ENCODE results near the gene ETFBKMT. TPM values are rescaled to one million over a fixed set of nuclear protein-coding genes. Genes with fewer than 3 reads are reported as not detected.

The ETFBKMT gene
- polyA plus RNA-seq, 3 donors: 0.67 to 2.2 (median 1.5) TPM

DNA sequence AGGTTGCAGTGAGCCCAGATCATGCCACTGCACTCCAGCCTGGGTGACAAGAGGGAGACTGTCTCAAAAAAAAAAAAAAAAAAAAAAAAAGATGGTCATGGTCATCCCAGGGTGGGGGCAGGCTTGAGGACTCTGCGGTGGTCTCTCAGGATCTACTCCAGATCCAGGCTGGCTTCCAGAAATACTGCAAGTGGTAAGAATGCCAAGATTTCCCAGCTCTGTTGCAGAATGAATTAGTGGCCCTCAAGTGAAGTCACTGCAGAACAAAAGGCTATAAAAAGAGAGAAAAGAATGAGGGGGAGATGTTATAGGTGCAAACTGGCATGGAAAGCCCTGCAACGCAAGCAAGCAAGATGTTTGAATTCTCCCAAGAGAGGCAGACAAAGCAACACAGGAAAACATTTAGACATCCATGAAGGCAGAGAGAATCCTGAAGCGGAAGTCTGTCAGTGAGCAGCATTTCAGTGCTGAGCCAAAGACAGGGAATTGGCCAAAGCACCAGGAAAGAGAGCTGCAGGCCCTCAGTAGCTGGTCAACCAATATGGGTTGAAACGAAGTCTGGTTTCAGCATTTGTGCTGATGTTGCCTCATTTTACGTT lies 31.9 kb upstream of the ETFBKMT start:
- TF ChIP-seq, protein P1, sequence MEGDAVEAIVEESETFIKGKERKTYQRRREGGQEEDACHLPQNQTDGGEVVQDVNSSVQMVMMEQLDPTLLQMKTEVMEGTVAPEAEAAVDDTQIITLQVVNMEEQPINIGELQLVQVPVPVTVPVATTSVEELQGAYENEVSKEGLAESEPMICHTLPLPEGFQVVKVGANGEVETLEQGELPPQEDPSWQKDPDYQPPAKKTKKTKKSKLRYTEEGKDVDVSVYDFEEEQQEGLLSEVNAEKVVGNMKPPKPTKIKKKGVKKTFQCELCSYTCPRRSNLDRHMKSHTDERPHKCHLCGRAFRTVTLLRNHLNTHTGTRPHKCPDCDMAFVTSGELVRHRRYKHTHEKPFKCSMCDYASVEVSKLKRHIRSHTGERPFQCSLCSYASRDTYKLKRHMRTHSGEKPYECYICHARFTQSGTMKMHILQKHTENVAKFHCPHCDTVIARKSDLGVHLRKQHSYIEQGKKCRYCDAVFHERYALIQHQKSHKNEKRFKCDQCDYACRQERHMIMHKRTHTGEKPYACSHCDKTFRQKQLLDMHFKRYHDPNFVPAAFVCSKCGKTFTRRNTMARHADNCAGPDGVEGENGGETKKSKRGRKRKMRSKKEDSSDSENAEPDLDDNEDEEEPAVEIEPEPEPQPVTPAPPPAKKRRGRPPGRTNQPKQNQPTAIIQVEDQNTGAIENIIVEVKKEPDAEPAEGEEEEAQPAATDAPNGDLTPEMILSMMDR (IDR thresholded peaks at IDR 0.05): no peak
- Mint-ChIP-seq H3K27ac (no peak overlapping the region), H3K27me3 (ENCODE audit: low read depth in 3 of 3) (peaks cover 0 to 6% (median 3%) of the 10 kb centered on the region in 3 donors), H3K4me1 (peaks cover 11% of the 10 kb centered on the region), H3K36me3 (no peaks in the 10 kb centered on the region), H3K9me3 (no peaks in the 10 kb centered on the region), H3K4me3 (no peak overlapping the region)
- H3K36me3 ChIP-seq (replicated peaks in 1 of 2; ENCODE audit: control insufficient read depth in 1 of 2, insufficient read depth in 2 of 2, low read length in 2 of 2): no peaks in the 10 kb centered on the region
- H3K79me2 ChIP-seq (ENCODE audit: insufficient read depth, low read length): no peaks in the 10 kb centered on the region
- 98% methylated on average over 5 of the region's 5 CpGs for WGBS (ENCODE audit: insufficient coverage)
- intact Hi-C loops (cut with micrococcal nuclease): no loop called here
- no peaks in the 10 kb centered on the region for H3K9me3 ChIP-seq (replicated peaks in 1 of 2; ENCODE audit: control insufficient read depth in 1 of 2, insufficient read depth in 1 of 2, low read length in 2 of 2)
- H2AFZ ChIP-seq (ENCODE audit: insufficient read depth, low read depth, low read length, poor library complexity, severe bottlenecking): no peak overlapping the region
- no peaks in the 10 kb centered on the region for H4K20me1 ChIP-seq (ENCODE audit: insufficient read depth, low read length)
- no peak overlapping the region for H3K4me3 ChIP-seq (replicated peaks in 1 of 3; ENCODE audit: low read depth in 2 of 3, low read length in 3 of 3)
- no peak overlapping the region for H3K9ac ChIP-seq (ENCODE audit: insufficient read depth, low read length, poor library complexity, severe bottlenecking)
- H3K4me1 ChIP-seq (ENCODE audit: control insufficient read depth in 1 of 2, insufficient read depth in 2 of 2, low read length in 2 of 2): peaks cover 0 to 7% of the 10 kb centered on the region in 2 donors
- DNase-seq: no peak
- H3K27me3 ChIP-seq (ENCODE audit: control insufficient read depth in 2 of 2, insufficient read depth in 2 of 2, low read length in 2 of 2): no peaks in the 10 kb centered on the region
- H3K4me2 ChIP-seq (replicated peaks; ENCODE audit: extremely low read depth, low read length, poor library complexity, severe bottlenecking): no peak overlapping the region
- H3K27ac ChIP-seq (ENCODE audit: low read depth in 1 of 2, low read length in 2 of 2): no peak overlapping the region

DNA sequence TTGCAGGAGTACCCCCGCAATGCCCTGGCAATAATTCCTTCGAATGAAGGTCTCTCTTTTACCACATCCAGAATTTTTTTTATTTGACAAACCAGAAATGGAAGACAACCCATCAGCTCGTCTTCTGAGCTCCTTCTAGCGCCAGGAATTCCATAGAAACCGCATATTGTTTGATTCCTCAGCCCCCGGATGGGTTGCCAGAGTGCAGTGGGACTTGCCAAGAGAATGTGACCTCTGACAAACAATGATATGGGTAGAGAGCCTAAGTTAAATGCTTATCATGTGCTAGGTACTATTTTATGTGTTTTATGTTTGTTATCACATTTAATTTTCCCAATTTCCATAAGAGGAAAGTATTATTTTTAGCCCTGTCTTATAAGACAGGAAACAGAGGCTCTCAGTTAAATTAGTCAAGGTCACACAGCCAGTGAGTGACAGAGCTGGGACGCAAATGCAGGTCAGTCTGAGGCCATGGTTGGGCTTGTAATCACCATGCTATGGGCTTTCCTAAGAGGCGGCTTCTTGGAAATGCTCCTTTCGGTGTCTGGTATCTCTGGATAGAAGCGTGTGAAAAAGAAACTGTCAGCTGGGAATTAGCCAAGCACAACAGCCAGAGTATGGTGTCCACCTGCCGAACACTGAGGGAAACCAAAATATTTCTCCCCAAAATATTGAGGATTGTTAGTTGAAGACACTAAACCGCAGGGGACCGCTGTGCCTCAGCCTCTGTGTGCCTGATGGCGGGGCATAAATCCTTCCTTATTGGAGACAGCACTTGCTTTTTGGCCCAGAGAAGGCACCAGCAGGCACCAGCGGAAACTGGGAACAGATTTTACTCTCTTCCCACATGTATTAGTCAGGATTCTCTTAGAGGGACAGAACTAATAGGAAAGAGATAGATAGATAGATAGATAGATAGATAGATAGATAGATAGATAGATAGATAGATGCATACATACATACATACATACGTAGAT lies 29.4 kb upstream of the ETFBKMT start:
- Histone ChIP-seq H3K36me3 (replicated peaks in 1 of 2; ENCODE audit: control insufficient read depth in 1 of 2, insufficient read depth in 2 of 2, low read length in 2 of 2) (no peaks in the 10 kb centered on the region), H4K20me1 (ENCODE audit: insufficient read depth, low read length) (no peaks in the 10 kb centered on the region), H3K9ac (ENCODE audit: insufficient read depth, low read length, poor library complexity, severe bottlenecking) (no peak overlapping the region), H3K79me2 (ENCODE audit: insufficient read depth, low read length) (no peaks in the 10 kb centered on the region), H3K27ac (ENCODE audit: low read depth in 1 of 2, low read length in 2 of 2) (no peak overlapping the region), H3K4me1 (ENCODE audit: control insufficient read depth in 1 of 2, insufficient read depth in 2 of 2, low read length in 2 of 2) (peaks cover 0 to 7% of the 10 kb centered on the region in 2 donors), H3K9me3 (replicated peaks in 1 of 2; ENCODE audit: control insufficient read depth in 1 of 2, insufficient read depth in 1 of 2, low read length in 2 of 2) (no peaks in the 10 kb centered on the region), H3K4me3 (replicated peaks in 1 of 3; ENCODE audit: low read depth in 2 of 3, low read length in 3 of 3) (no peak overlapping the region), H2AFZ (ENCODE audit: insufficient read depth, low read depth, low read length, poor library complexity, severe bottlenecking) (no peak overlapping the region), H3K27me3 (ENCODE audit: control insufficient read depth in 2 of 2, insufficient read depth in 2 of 2, low read length in 2 of 2) (no peaks in the 10 kb centered on the region), H3K4me2 (replicated peaks; ENCODE audit: extremely low read depth, low read length, poor library complexity, severe bottlenecking) (no peak overlapping the region)
- H3K36me3 Mint-ChIP-seq: no peaks in the 10 kb centered on the region
- WGBS (ENCODE audit: insufficient coverage): 81% methylated on average over 4 of the region's 16 CpGs
- no peak for DNase-seq
- peak overlapping the region in 1 of 7 donors; percentile 24 for H3K27ac Mint-ChIP-seq
- H3K4me1 Mint-ChIP-seq: peaks cover 11% of the 10 kb centered on the region
- H3K9me3 Mint-ChIP-seq: no peaks in the 10 kb centered on the region
- intact Hi-C loops (cut with micrococcal nuclease): no loop called here
- peaks cover 0 to 6% (median 3%) of the 10 kb centered on the region in 3 donors for H3K27me3 Mint-ChIP-seq (ENCODE audit: low read depth in 3 of 3)
- no peak overlapping the region for H3K4me3 Mint-ChIP-seq
- TF ChIP-seq, protein P1 (IDR thresholded peaks at IDR 0.05): no peak

Data from CD14-positive monocyte (primary cell).